Measurements from ENCODE around the gene CDC42SE2.
A peak's percentile ranks its signal among the peaks of the same experiment; 100 is the strongest.

The CDC42SE2 gene

DNA sequence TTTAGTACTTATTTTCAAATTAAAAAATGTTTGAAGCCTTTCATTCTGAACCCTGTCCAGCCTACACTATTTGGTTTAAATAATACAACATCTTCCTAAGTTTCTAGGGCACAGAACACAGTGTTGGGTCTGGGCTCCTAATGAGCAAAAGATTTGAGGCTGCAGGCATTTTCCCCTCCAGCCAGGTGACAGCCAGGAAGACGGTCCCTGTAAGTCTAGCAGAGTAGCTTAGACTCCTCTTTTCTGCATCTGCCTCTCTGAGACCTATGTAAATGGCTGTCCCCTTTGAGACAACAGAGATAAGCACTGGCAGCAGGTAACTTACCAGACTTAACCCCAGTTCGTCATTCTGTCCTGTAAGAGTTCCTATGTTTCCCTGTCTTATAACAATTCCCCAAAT, 141.8 kb downstream of the CDC42SE2 start:
- TF ChIP-seq SPI1 (IDR thresholded peaks at IDR 0.05; ENCODE audit: low read depth, low read length) (no peak), TAF1 (IDR thresholded peaks at IDR 0.05; ENCODE audit: low read depth, low read length) (no peak), POLR2A (IDR thresholded peaks at IDR 0.05; ENCODE audit: low read depth, low read length) (no peak; the same call in 1 of the 2 replicates), POU2F2 (IDR thresholded peaks at IDR 0.05; ENCODE audit: low read depth, low read length) (no peak), POLR2AphosphoS5 (IDR thresholded peaks at IDR 0.05; ENCODE audit: low read depth, low read length) (no peak), PAX5 (IDR thresholded peaks at IDR 0.05; ENCODE audit: insufficient read depth, low read length, severe bottlenecking) (no peak)
- FAIRE-seq (no peak), DNase-seq (ENCODE audit: insufficient read length, low spot score) (no peak)

GRCh38 chr5:131406076-131406475, 142.2 kb downstream of the CDC42SE2 start:
- no peak for FAIRE-seq

GRCh38 chr5:131406975-131407638, 143.3 kb downstream of the CDC42SE2 start:
- no peak for FAIRE-seq
- TF ChIP-seq POU2F2 (IDR thresholded peaks at IDR 0.05; ENCODE audit: low read depth, low read length) (no peak), POLR2A (IDR thresholded peaks at IDR 0.05; ENCODE audit: low read depth, low read length) (peak; percentile 37; the same call in 1 of the 2 replicates), SPI1 (IDR thresholded peaks at IDR 0.05; ENCODE audit: low read depth, low read length) (no peak), POLR2AphosphoS5 (IDR thresholded peaks at IDR 0.05; ENCODE audit: low read depth, low read length) (no peak), PAX5 (IDR thresholded peaks at IDR 0.05; ENCODE audit: insufficient read depth, low read length, severe bottlenecking) (no peak), TAF1 (IDR thresholded peaks at IDR 0.05; ENCODE audit: low read depth, low read length) (no peak)
- no peak for DNase-seq (ENCODE audit: insufficient read length, low spot score)

More at GRCh38 chr5:131406076-131406475, 142.2 kb downstream of the CDC42SE2 start:
- TF ChIP-seq POLR2AphosphoS5 (IDR thresholded peaks at IDR 0.05; ENCODE audit: low read depth, low read length) (no peak), POU2F2 (IDR thresholded peaks at IDR 0.05; ENCODE audit: low read depth, low read length) (no peak), PAX5 (IDR thresholded peaks at IDR 0.05; ENCODE audit: insufficient read depth, low read length, severe bottlenecking) (no peak), TAF1 (IDR thresholded peaks at IDR 0.05; ENCODE audit: low read depth, low read length) (no peak), SPI1 (IDR thresholded peaks at IDR 0.05; ENCODE audit: low read depth, low read length) (no peak), POLR2A (IDR thresholded peaks at IDR 0.05; ENCODE audit: low read depth, low read length) (no peak)
- DNase-seq (ENCODE audit: insufficient read length, low spot score) = no peak

DNA sequence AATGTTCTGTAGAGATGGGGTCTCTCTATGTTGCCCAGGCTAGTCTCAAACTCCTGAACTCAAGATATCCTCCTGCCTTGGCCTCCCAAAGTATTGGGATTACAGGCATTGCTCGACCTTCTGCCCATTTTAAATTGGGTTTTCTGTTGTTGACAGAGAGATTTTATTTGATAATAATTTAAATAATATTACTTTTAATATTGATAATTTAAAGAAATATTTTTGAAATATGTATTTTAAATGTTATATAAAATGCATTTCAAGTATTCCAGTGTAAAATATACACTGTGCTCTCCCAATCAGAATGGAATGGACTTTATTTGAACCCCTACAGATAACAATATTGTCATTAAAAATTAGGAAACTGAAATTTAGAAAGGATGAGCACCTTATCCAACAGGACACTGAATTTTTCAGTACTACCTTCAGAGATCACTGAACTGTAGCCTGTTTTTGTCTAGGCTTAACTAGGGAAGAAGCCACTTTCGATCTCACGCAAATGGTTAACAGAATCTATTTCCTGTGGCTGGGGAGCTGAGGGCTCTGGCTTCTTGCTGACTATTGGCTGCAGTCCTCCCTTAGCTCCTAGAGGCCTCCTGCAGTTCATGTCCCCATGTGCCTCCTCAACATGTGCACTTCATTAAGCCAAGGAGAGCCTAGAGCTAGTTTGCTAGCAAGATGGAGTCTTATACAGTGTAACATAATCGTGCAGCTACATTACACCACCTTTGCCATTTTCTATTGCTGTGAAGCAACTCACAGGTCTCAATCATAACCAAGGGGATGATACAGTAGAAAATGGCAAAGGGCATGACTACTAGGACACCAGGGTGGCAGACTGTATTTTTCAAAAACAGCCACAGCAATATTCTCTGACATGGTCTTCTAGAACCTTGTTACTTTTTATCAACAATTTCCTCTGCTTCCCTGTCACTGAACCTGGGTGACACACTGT, 150.0 kb downstream of the CDC42SE2 start:
- no peak for DNase-seq (ENCODE audit: insufficient read length, low spot score)
- FAIRE-seq = peak; percentile 91
- no peak for TF ChIP-seq SPI1 (IDR thresholded peaks at IDR 0.05; ENCODE audit: low read depth, low read length)
- no peak for TF ChIP-seq TAF1 (IDR thresholded peaks at IDR 0.05; ENCODE audit: low read depth, low read length)
- no peak for TF ChIP-seq PAX5 (IDR thresholded peaks at IDR 0.05; ENCODE audit: insufficient read depth, low read length, severe bottlenecking)
- no peak for TF ChIP-seq POU2F2 (IDR thresholded peaks at IDR 0.05; ENCODE audit: low read depth, low read length)
- TF ChIP-seq POLR2A (IDR thresholded peaks at IDR 0.05; ENCODE audit: low read depth, low read length) = no peak
- TF ChIP-seq POLR2AphosphoS5 (IDR thresholded peaks at IDR 0.05; ENCODE audit: low read depth, low read length) = no peak

DNA sequence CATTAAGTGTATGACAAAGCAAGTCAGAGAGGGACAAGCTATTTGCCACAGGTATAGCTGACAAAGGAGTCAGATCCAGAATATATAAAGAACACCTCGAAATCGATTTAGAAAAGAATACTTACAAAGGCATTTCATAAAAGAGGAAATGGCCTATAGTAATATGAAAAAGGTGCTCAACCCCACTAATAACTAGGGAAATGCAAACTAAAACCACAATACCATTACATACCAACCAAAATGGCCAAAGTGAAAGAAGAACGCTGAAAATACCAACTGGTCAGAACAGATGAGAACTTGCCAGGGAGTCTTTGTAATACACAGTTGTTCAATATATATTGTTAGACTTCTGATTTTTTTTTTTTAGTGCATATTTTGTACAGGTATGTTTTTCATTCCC, 152.9 kb downstream of the CDC42SE2 start:
- DNase-seq (ENCODE audit: insufficient read length, low spot score) (no peak), FAIRE-seq (peak; percentile 56)
- TF ChIP-seq TAF1 (IDR thresholded peaks at IDR 0.05; ENCODE audit: low read depth, low read length) = no peak
- no peak for TF ChIP-seq POLR2A (IDR thresholded peaks at IDR 0.05; ENCODE audit: low read depth, low read length)
- peak; percentile 87 for TF ChIP-seq SPI1 (IDR thresholded peaks at IDR 0.05; ENCODE audit: low read depth, low read length)
- TF ChIP-seq POU2F2 (IDR thresholded peaks at IDR 0.05; ENCODE audit: low read depth, low read length) = no peak
- TF ChIP-seq POLR2AphosphoS5 (IDR thresholded peaks at IDR 0.05; ENCODE audit: low read depth, low read length) = no peak
- no peak for TF ChIP-seq PAX5 (IDR thresholded peaks at IDR 0.05; ENCODE audit: insufficient read depth, low read length, severe bottlenecking)

GRCh38 chr5:131417240-131417869, 153.5 kb downstream of the CDC42SE2 start:
- DNase-seq (ENCODE audit: insufficient read length, low spot score) (peak; percentile 40), FAIRE-seq (peak; percentile 23)
- no peak for TF ChIP-seq PAX5 (IDR thresholded peaks at IDR 0.05; ENCODE audit: insufficient read depth, low read length, severe bottlenecking)
- TF ChIP-seq SPI1 (IDR thresholded peaks at IDR 0.05; ENCODE audit: low read depth, low read length) = no peak
- no peak for TF ChIP-seq POU2F2 (IDR thresholded peaks at IDR 0.05; ENCODE audit: low read depth, low read length)
- no peak for TF ChIP-seq TAF1 (IDR thresholded peaks at IDR 0.05; ENCODE audit: low read depth, low read length)
- no peak for TF ChIP-seq POLR2A (IDR thresholded peaks at IDR 0.05; ENCODE audit: low read depth, low read length)
- no peak for TF ChIP-seq POLR2AphosphoS5 (IDR thresholded peaks at IDR 0.05; ENCODE audit: low read depth, low read length)

DNA sequence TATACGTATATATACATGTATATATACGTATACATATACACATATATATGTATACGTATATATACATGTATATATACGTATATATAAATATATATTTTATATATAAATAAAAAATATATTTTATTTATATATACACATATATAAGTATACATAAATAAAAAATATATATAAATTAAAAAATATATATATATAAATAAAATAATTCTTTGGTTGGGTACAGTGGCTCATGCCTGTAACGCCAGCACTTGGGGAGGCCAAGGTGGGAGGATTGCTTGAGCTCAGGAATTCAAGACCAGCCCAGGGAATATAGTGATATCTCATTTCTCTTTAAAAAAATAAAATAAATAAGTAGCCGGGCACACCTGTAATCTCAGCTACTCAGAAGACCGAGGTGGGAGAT, 155.0 kb downstream of the CDC42SE2 start:
- TF ChIP-seq TAF1 (IDR thresholded peaks at IDR 0.05; ENCODE audit: low read depth, low read length) (no peak), SPI1 (IDR thresholded peaks at IDR 0.05; ENCODE audit: low read depth, low read length) (no peak), POLR2A (IDR thresholded peaks at IDR 0.05; ENCODE audit: low read depth, low read length) (no peak), POU2F2 (IDR thresholded peaks at IDR 0.05; ENCODE audit: low read depth, low read length) (no peak), POLR2AphosphoS5 (IDR thresholded peaks at IDR 0.05; ENCODE audit: low read depth, low read length) (no peak), PAX5 (IDR thresholded peaks at IDR 0.05; ENCODE audit: insufficient read depth, low read length, severe bottlenecking) (no peak)
- no peak for FAIRE-seq
- no peak for DNase-seq (ENCODE audit: insufficient read length, low spot score)

- no peak for TF ChIP-seq SPI1 (IDR thresholded peaks at IDR 0.05; ENCODE audit: low read depth, low read length)
- FAIRE-seq (no peak), DNase-seq (ENCODE audit: insufficient read length, low spot score) (no peak)
These were observed 156.0 kb downstream of the CDC42SE2 start for GRCh38 chr5:131419877-131420276.

DNA sequence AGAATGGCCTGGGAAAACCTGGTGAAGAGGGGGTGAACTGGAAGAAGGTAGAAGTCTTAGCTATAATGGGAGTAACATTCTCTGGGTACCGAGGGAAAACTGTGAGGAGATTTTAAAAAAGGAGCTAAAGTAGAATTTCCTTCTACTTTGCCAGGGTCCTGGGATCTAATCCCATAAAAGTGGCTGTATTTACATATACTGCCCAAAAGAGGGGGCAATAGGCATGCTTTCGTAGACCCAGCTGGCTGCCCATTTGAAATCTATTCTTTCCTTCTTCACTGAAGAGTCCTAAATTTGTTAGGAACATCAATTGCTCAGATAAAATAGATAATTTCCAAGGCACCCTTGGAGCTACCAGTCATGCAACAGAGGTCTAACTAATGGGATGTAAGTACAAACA, 159.2 kb downstream of the CDC42SE2 start:
- TF ChIP-seq POLR2AphosphoS5 (IDR thresholded peaks at IDR 0.05; ENCODE audit: low read depth, low read length) (no peak), POLR2A (IDR thresholded peaks at IDR 0.05; ENCODE audit: low read depth, low read length) (no peak), TAF1 (IDR thresholded peaks at IDR 0.05; ENCODE audit: low read depth, low read length) (no peak), POU2F2 (IDR thresholded peaks at IDR 0.05; ENCODE audit: low read depth, low read length) (no peak), PAX5 (IDR thresholded peaks at IDR 0.05; ENCODE audit: insufficient read depth, low read length, severe bottlenecking) (no peak), SPI1 (IDR thresholded peaks at IDR 0.05; ENCODE audit: low read depth, low read length) (no peak)
- DNase-seq (ENCODE audit: insufficient read length, low spot score) (no peak), FAIRE-seq (no peak)
